GM23338 (cell line): ENCODE measurements around the gene SAMD4A. TPM values are rescaled to one million over a fixed set of nuclear protein-coding genes. Genes with fewer than 3 reads are reported as not detected.

ENCODE experiments used
- ATAC-seq: fragments of 200-7000 bp; cut with Tn5 transposase; 3 replicates; pipeline ENCODE4 v1.9.1; 2020
- DNase-seq: peaks from one replicate; pipeline ENCODE4 v3.0.0-alpha.2; 2015; ENCODE audit warnings: low spot score
- H2AFZ ChIP-seq: fragments of 200-600 bp; sonication (generic); 2 replicates; pipeline ENCODE4 v1.8.0; 2016; ENCODE audit warnings: antibody characterized with exemption, mild to moderate bottlenecking, moderate library complexity
- H3F3A ChIP-seq: fragments of 200-600 bp; sonication (generic); replicated peaks from 2 replicates; pipeline ENCODE4 v1.8.0; 2017; ENCODE audit warnings: antibody characterized with exemption, mixed run types, low read depth
- H3K27ac ChIP-seq: fragments of 200-600 bp; sonication (generic); 2 replicates; pipeline ENCODE4 v1.6.1; 2016; ENCODE audit warnings: low read depth
- H3K27me3 ChIP-seq: fragments of 200-600 bp; sonication (generic); 2 replicates; pipeline ENCODE4 v1.8.0; 2016; ENCODE audit warnings: mild to moderate bottlenecking, mixed run types, moderate library complexity; ENCODE audit not compliant: insufficient read depth
- H3K36me3 ChIP-seq: fragments of 200-600 bp; sonication (generic); 2 replicates; pipeline ENCODE4 v1.8.0; 2016; ENCODE audit warnings: mild to moderate bottlenecking; ENCODE audit not compliant: insufficient read depth
- H3K4me1 ChIP-seq: fragments of 200-600 bp; sonication (generic); 2 replicates; pipeline ENCODE4 v1.8.0; 2016; ENCODE audit warnings: mild to moderate bottlenecking, moderate library complexity; ENCODE audit not compliant: insufficient read depth
- H3K4me2 ChIP-seq: fragments of 200-600 bp; sonication (generic); 2 replicates; pipeline ENCODE4 v1.7.1; 2017; ENCODE audit warnings: mixed run types
- H3K4me3 ChIP-seq: fragments of 200-600 bp; sonication (generic); 2 replicates; pipeline ENCODE4 v1.6.1; 2016; ENCODE audit warnings: mixed run types
- H3K79me2 ChIP-seq: fragments of 200-600 bp; sonication (generic); replicated peaks from 2 replicates; pipeline ENCODE4 v1.8.0; 2017; ENCODE audit warnings: mild to moderate bottlenecking; ENCODE audit not compliant: insufficient read depth
- H3K9me2 ChIP-seq: fragments of 200-600 bp; sonication (generic); 2 replicates; pipeline ENCODE4 v1.8.0; 2017; ENCODE audit not compliant: insufficient read depth
- H4K20me1 ChIP-seq: fragments of 200-600 bp; sonication (generic); replicated peaks from 2 replicates; pipeline ENCODE4 v1.8.0; 2017; ENCODE audit warnings: mild to moderate bottlenecking; ENCODE audit not compliant: insufficient read depth
- H3K27ac Mint-ChIP-seq: 2 replicates; pipeline ENCODE4 v1.8.0; 2020; ENCODE audit warnings: inconsistent platforms, mild to moderate bottlenecking, moderate library complexity, mixed read lengths
- H3K27me3 Mint-ChIP-seq: 3 replicates; pipeline ENCODE4 v1.8.0; 2022; ENCODE audit warnings: low read depth, mild to moderate bottlenecking, moderate library complexity, mixed read lengths, inconsistent platforms; ENCODE audit not compliant: insufficient read depth, poor library complexity
- H3K36me3 Mint-ChIP-seq: 3 replicates; pipeline ENCODE4 v1.8.0; 2021; ENCODE audit warnings: low read depth, mild to moderate bottlenecking, inconsistent platforms, moderate library complexity, mixed read lengths
- H3K4me1 Mint-ChIP-seq: 3 replicates; pipeline ENCODE4 v1.8.0; 2020; ENCODE audit warnings: mild to moderate bottlenecking, inconsistent platforms, mixed read lengths
- H3K4me3 Mint-ChIP-seq: 3 replicates; pipeline ENCODE4 v1.8.0; 2021; ENCODE audit warnings: moderate library complexity, mild to moderate bottlenecking, inconsistent platforms, mixed read lengths
- H3K9me3 Mint-ChIP-seq: 3 replicates; pipeline ENCODE4 v1.8.0; 2020; ENCODE audit warnings: moderate library complexity, mild to moderate bottlenecking, inconsistent platforms, mixed read lengths
- CREB1 ChIP-seq: fragments of 250-450 bp; sonication (Bioruptor Pico); IDR thresholded peaks from 2 replicates; pipeline ENCODE4 v1.5.0; 2020; ENCODE audit warnings: low read depth, mild to moderate bottlenecking, moderate library complexity
- CTCF ChIP-seq, 2 experiments: fragments of 200-600 bp in 1 of 2; sonication (generic) in 1 of 2; conservative IDR thresholded peaks; 2 replicates each; pipeline versions ENCODE4 v1.5.1 to v1.6.1; 2016 to 2017; ENCODE audit warnings: antibody characterized with exemption in 2 of 2, low read depth in 2 of 2, mild to moderate bottlenecking in 2 of 2, moderate library complexity in 1 of 2
- EZH2 ChIP-seq: fragments of 200-600 bp; sonication (generic); IDR thresholded peaks from one replicate; pipeline ENCODE4 v1.8.0; 2017; ENCODE audit warnings: antibody characterized with exemption, mild to moderate bottlenecking, low read depth; ENCODE audit not compliant: unreplicated experiment
- JUNB ChIP-seq: IDR thresholded peaks from one replicate; pipeline ENCODE4 v1.6.1; 2016; ENCODE audit warnings: antibody characterized with exemption; ENCODE audit not compliant: unreplicated experiment
- NANOG ChIP-seq: IDR thresholded peaks from 2 replicates; pipeline ENCODE4 v1.6.1; 2016; ENCODE audit warnings: antibody characterized with exemption, borderline replicate concordance
- POLR2AphosphoS5 ChIP-seq: IDR thresholded peaks from 2 replicates; pipeline ENCODE4 v1.6.1; 2016; ENCODE audit warnings: antibody characterized with exemption, low read depth
- STAT1 ChIP-seq: IDR thresholded peaks from one replicate; pipeline ENCODE4 v1.6.1; 2016; ENCODE audit warnings: antibody characterized with exemption; ENCODE audit not compliant: unreplicated experiment
- ZNF114 ChIP-seq: fragments of 250-450 bp; sonication (Bioruptor Pico); IDR thresholded peaks from 2 replicates; pipeline ENCODE4 v1.5.0; 2020; ENCODE audit warnings: mild to moderate bottlenecking, moderate library complexity
- ZNF331 ChIP-seq: fragments of 250-450 bp; sonication (Bioruptor Pico); IDR thresholded peaks from 2 replicates; pipeline ENCODE4 v1.5.0; 2020; ENCODE audit warnings: low read depth, mild to moderate bottlenecking, moderate library complexity
- ZNF462 ChIP-seq: fragments of 250-450 bp; sonication (Bioruptor Pico); IDR thresholded peaks from 2 replicates; pipeline ENCODE4 v1.5.0; 2020; ENCODE audit warnings: mild to moderate bottlenecking, moderate library complexity
- polyA plus RNA-seq: library from polyadenylated mRNA; unstranded; fragments of >200 nt; fragmentation: Nextera tagmentation; extraction: Ambion mirVana; gene quantifications from 2 replicates; pipeline ENCODE4 v1.2.1, GENCODE V29; 2016
- total RNA-seq: library from RNA; depleted of rRNA; stranded (reverse); fragments of >200 nt; shearing (Covaris generic); gene quantifications from 2 replicates; pipeline ENCODE4 v1.2.3, GENCODE V29; 2014
- TF ChIP-seq, protein P1 (sequence below): IDR thresholded peaks from one replicate; pipeline ENCODE4 v1.6.1; 2018; ENCODE audit warnings: antibody characterized with exemption; ENCODE audit not compliant: unreplicated experiment

SAMD4A gene
- total and polyA plus RNA-seq, 2 experiments from 2014 or later: 1.6 to 6.9 TPM

DNA sequence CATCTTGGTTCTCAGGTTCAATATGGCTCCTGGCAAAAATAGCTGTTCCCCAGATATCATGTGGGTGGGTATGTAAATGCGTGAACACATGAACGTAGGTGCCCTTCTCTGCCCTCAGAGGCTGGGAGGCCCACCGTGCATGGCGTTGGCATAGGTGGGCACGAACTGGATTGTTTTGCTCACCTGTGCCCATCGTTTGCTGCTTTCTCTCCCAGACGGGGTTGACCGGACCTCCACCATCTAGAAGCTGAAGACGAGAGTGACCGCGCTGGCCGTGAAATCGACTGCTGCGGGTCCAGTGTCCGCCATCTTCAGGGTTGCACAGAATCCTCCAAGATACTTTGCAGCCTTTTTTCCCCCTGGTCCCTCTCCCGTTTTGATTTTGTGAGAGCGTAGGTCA, 221.8 kb downstream of the SAMD4A start:
- H3K27me3 Mint-ChIP-seq: peaks cover 3% of the 10 kb centered on the region
- TF ChIP-seq POLR2AphosphoS5 (no peak), CTCF (conservative IDR thresholded peaks at IDR 0.05; ENCODE audit: low read depth in 2 of 2) (no peak), JUNB (no peak), NANOG (no peak), STAT1 (no peak)
- no peak for DNase-seq
- no peak overlapping the region for H3K4me3 Mint-ChIP-seq
- no peaks in the 10 kb centered on the region for H3K79me2 ChIP-seq
- H3K4me2 ChIP-seq: no peak overlapping the region
- no peak overlapping the region for H3K27ac Mint-ChIP-seq
- no peak for ATAC-seq
- no peaks in the 10 kb centered on the region for H3K4me1 ChIP-seq
- no peak overlapping the region for H3K4me3 ChIP-seq
- H4K20me1 ChIP-seq: no peaks in the 10 kb centered on the region
- no peaks in the 10 kb centered on the region for H3K27me3 ChIP-seq
- H3K36me3 ChIP-seq: no peaks in the 10 kb centered on the region
- no peaks in the 10 kb centered on the region for H3K9me3 Mint-ChIP-seq
- no peak overlapping the region for H3K27ac ChIP-seq
- H3K36me3 Mint-ChIP-seq: no peaks in the 10 kb centered on the region
- peaks cover 15% of the 10 kb centered on the region for H3K4me1 Mint-ChIP-seq
- H2AFZ ChIP-seq: no peak overlapping the region
- H3F3A ChIP-seq: no peaks in the 10 kb centered on the region
- 0 out of 2 replicates have a peak, but pooled peaks cover 3% of the 10 kb centered on the region for H3K9me2 ChIP-seq

GRCh38 chr14:54789166-54789565, 222.2 kb downstream of the SAMD4A start:
- Histone ChIP-seq H3K27ac (no peak overlapping the region), H3K36me3 (no peaks in the 10 kb centered on the region), H4K20me1 (no peaks in the 10 kb centered on the region), H3K4me1 (no peaks in the 10 kb centered on the region), H3K9me2 (0 out of 2 replicates have a peak, but pooled peaks cover 3% of the 10 kb centered on the region), H3K4me3 (no peak overlapping the region), H3K27me3 (no peaks in the 10 kb centered on the region), H2AFZ (no peak overlapping the region), H3K79me2 (no peaks in the 10 kb centered on the region), H3F3A (no peaks in the 10 kb centered on the region), H3K4me2 (no peak overlapping the region)
- Mint-ChIP-seq H3K4me3 (no peak overlapping the region), H3K4me1 (peaks cover 15% of the 10 kb centered on the region), H3K36me3 (no peaks in the 10 kb centered on the region), H3K27me3 (peaks cover 3% of the 10 kb centered on the region), H3K9me3 (no peaks in the 10 kb centered on the region), H3K27ac (no peak overlapping the region)
- ATAC-seq: no peak
- no peak for DNase-seq
- TF ChIP-seq NANOG: no peak
- no peak for TF ChIP-seq ZNF331 (CRISPR knock-in tag)
- TF ChIP-seq EZH2: no peak
- TF ChIP-seq ZNF114 (CRISPR knock-in tag): no peak
- no peak for TF ChIP-seq STAT1
- no peak for TF ChIP-seq POLR2AphosphoS5
- no peak for TF ChIP-seq JUNB
- no peak for TF ChIP-seq CREB1 (CRISPR knock-in tag)
- TF ChIP-seq, protein P1, sequence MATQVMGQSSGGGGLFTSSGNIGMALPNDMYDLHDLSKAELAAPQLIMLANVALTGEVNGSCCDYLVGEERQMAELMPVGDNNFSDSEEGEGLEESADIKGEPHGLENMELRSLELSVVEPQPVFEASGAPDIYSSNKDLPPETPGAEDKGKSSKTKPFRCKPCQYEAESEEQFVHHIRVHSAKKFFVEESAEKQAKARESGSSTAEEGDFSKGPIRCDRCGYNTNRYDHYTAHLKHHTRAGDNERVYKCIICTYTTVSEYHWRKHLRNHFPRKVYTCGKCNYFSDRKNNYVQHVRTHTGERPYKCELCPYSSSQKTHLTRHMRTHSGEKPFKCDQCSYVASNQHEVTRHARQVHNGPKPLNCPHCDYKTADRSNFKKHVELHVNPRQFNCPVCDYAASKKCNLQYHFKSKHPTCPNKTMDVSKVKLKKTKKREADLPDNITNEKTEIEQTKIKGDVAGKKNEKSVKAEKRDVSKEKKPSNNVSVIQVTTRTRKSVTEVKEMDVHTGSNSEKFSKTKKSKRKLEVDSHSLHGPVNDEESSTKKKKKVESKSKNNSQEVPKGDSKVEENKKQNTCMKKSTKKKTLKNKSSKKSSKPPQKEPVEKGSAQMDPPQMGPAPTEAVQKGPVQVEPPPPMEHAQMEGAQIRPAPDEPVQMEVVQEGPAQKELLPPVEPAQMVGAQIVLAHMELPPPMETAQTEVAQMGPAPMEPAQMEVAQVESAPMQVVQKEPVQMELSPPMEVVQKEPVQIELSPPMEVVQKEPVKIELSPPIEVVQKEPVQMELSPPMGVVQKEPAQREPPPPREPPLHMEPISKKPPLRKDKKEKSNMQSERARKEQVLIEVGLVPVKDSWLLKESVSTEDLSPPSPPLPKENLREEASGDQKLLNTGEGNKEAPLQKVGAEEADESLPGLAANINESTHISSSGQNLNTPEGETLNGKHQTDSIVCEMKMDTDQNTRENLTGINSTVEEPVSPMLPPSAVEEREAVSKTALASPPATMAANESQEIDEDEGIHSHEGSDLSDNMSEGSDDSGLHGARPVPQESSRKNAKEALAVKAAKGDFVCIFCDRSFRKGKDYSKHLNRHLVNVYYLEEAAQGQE: no peak
- TF ChIP-seq ZNF462 (CRISPR knock-in tag): no peak
